CD4-positive, CD25-positive, alpha-beta regulatory T cell (primary cell): ENCODE measurements around the gene PARP6. TPM values are rescaled to one million over a fixed set of nuclear protein-coding genes. Genes with fewer than 3 reads are reported as not detected.

ENCODE experiments used
- ATAC-seq, 2 donors: fragments of 150-1000 bp; cut with Tn5 transposase; one replicate each; pipeline ENCODE4 v1.10.0; 2021; ENCODE audit warnings: low read depth in 2 of 2, moderate number of reproducible peaks in 2 of 2, moderate library complexity in 1 of 2
- DNase-seq, 3 donors: peaks; one replicate each; pipeline versions ENCODE4 v3.0.0 to v3.0.0-alpha.2; 2012 to 2022; ENCODE audit warnings: mixed read lengths in 1 of 3
- H3K27ac ChIP-seq: one replicate; pipeline ENCODE4 v1.7.0; 2013; ENCODE audit warnings: mild to moderate bottlenecking, low read length; ENCODE audit not compliant: insufficient read depth, poor library complexity, severe bottlenecking
- H3K27me3 ChIP-seq: one replicate; pipeline ENCODE4 v1.7.0; 2013; ENCODE audit warnings: low read length; ENCODE audit not compliant: control insufficient read depth, insufficient read depth
- H3K36me3 ChIP-seq: one replicate; pipeline ENCODE4 v1.7.0; 2013; ENCODE audit warnings: mild to moderate bottlenecking, low read length, moderate library complexity; ENCODE audit not compliant: control insufficient read depth, insufficient read depth
- H3K4me1 ChIP-seq: 2 replicates; pipeline ENCODE4 v1.7.0; 2013; ENCODE audit warnings: mild to moderate bottlenecking, low read length; ENCODE audit not compliant: insufficient read depth, control insufficient read depth, poor library complexity, severe bottlenecking
- H3K4me3 ChIP-seq: one replicate; pipeline ENCODE4 v1.7.0; 2013; ENCODE audit warnings: low read depth, mild to moderate bottlenecking, low read length, moderate library complexity
- H3K9me3 ChIP-seq, 2 experiments: 1 replicate in 1 of 2; 2 replicates in 1 of 2; pipeline ENCODE4 v1.7.0; 2013; ENCODE audit warnings: low read length in 2 of 2, mild to moderate bottlenecking in 1 of 2, moderate library complexity in 1 of 2; ENCODE audit not compliant: control insufficient read depth in 2 of 2
- H3K27ac Mint-ChIP-seq, 3 donors: one replicate each; pipeline ENCODE4 v1.8.0; 2020 to 2022; ENCODE audit warnings: mild to moderate bottlenecking in 3 of 3, mixed read lengths in 3 of 3, moderate library complexity in 2 of 3
- H3K27me3 Mint-ChIP-seq: one replicate; pipeline ENCODE4 v1.8.0; 2022; ENCODE audit warnings: mild to moderate bottlenecking, mixed read lengths
- H3K36me3 Mint-ChIP-seq: one replicate; pipeline ENCODE4 v1.8.0; 2020; ENCODE audit warnings: mixed read lengths
- H3K4me1 Mint-ChIP-seq, 4 donors: one replicate each; pipeline ENCODE4 v1.8.0; 2020 to 2022; ENCODE audit warnings: mixed read lengths in 4 of 4, mild to moderate bottlenecking in 1 of 4
- H3K4me3 Mint-ChIP-seq, 4 donors: one replicate each; pipeline ENCODE4 v1.8.0; 2020 to 2022; ENCODE audit warnings: mild to moderate bottlenecking in 4 of 4, mixed read lengths in 4 of 4, moderate library complexity in 3 of 4
- H3K9me3 Mint-ChIP-seq, 7 donors: one replicate each; pipeline ENCODE4 v1.8.0; 2020 to 2022; ENCODE audit warnings: mixed read lengths in 7 of 7, mild to moderate bottlenecking in 3 of 7, moderate library complexity in 2 of 7
- polyA plus RNA-seq, 4 donors: library from polyadenylated mRNA; unstranded; fragments of 300-500 nt; fragmentation: Illumina TruSeq; gene quantifications; one replicate each; pipeline ENCODE4 v1.2.3, GENCODE V29; 2021
- total RNA-seq: library from RNA; stranded (reverse); gene quantifications from one replicate; pipeline ENCODE4 v1.2.3, GENCODE V29; 2022

Gene PARP6
- total and polyA plus RNA-seq, 5 donors from 2014 or later = 14.5 to 101 (median 16.7) TPM

DNA sequence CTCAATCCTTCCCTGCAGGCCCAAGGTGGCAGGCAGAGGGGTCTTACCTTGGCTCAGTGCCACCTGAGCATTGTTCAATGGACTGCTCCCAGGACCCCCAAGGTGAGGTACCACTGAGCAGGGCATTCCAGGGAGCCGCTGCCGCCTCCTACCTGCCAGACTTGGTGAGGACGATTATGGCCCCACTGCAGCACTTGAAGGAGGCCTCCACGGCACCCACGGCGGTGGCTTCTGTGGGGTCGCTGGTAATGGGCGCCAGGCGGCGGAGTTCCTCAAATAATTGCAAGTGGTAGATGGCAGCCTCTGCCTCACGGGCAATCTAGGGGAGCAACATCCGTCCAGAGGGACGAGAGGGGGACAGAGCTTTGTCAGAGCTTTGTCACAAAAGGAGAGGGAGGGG, 70.1 kb downstream of the PARP6 start:
- Histone ChIP-seq H3K4me3 (no peak overlapping the region), H3K27ac (no peak overlapping the region), H3K9me3 (no peaks in the 10 kb centered on the region), H3K27me3 (no peaks in the 10 kb centered on the region), H3K4me1 (peaks cover 2% of the 10 kb centered on the region), H3K36me3 (peaks cover 90% of the 10 kb centered on the region)
- peaks cover 0 to 16% (median 9%) of the 10 kb centered on the region in 4 donors for H3K4me1 Mint-ChIP-seq
- DNase-seq = no peak
- H3K36me3 Mint-ChIP-seq = peaks cover 36% of the 10 kb centered on the region
- ATAC-seq = no peak
- no peaks in the 10 kb centered on the region for H3K9me3 Mint-ChIP-seq
- no peak overlapping the region for H3K27ac Mint-ChIP-seq
- H3K27me3 Mint-ChIP-seq = peaks cover 8% of the 10 kb centered on the region
- no peak overlapping the region for H3K4me3 Mint-ChIP-seq

DNA sequence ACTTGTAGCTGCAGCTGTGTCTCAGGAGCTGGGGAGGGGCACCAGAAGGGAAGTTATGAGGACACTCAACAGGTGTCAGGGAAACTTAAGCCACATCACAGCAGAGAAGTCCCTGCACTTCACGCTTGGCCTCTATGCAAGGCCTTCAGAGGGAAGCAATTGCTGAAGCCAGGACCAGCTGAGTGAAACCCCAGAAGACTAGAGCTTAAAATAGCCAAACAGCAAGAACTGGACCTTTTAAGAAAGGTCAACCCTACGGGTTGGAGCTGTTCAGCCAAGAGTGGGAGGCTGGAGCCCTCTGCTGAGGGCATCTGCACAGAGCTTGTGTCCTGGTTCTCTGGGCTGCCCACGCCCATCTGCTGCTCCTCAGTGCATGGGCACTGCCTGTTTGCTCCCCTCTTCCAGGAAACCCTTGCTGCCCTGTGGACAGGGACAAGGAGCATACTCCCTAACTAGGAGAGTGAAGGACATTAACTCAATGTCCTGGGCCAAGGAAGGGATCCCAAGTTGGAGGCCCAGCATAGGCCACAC, 70.9 kb downstream of the PARP6 start:
- peaks cover 28% of the 10 kb centered on the region for H3K36me3 Mint-ChIP-seq
- ATAC-seq (no peak), DNase-seq (no peak)
- Histone ChIP-seq H3K27ac (no peak overlapping the region), H3K4me3 (no peak overlapping the region), H3K4me1 (peaks cover 5% of the 10 kb centered on the region), H3K9me3 (no peaks in the 10 kb centered on the region), H3K36me3 (peaks cover 81% of the 10 kb centered on the region), H3K27me3 (no peaks in the 10 kb centered on the region)
- H3K27me3 Mint-ChIP-seq = peaks cover 9% of the 10 kb centered on the region
- no peaks in the 10 kb centered on the region for H3K9me3 Mint-ChIP-seq
- peaks cover 0 to 16% (median 8%) of the 10 kb centered on the region in 4 donors for H3K4me1 Mint-ChIP-seq
- H3K27ac Mint-ChIP-seq = peak overlapping the region in 1 of 3 donors; percentile 36
- H3K4me3 Mint-ChIP-seq = no peak overlapping the region

DNA sequence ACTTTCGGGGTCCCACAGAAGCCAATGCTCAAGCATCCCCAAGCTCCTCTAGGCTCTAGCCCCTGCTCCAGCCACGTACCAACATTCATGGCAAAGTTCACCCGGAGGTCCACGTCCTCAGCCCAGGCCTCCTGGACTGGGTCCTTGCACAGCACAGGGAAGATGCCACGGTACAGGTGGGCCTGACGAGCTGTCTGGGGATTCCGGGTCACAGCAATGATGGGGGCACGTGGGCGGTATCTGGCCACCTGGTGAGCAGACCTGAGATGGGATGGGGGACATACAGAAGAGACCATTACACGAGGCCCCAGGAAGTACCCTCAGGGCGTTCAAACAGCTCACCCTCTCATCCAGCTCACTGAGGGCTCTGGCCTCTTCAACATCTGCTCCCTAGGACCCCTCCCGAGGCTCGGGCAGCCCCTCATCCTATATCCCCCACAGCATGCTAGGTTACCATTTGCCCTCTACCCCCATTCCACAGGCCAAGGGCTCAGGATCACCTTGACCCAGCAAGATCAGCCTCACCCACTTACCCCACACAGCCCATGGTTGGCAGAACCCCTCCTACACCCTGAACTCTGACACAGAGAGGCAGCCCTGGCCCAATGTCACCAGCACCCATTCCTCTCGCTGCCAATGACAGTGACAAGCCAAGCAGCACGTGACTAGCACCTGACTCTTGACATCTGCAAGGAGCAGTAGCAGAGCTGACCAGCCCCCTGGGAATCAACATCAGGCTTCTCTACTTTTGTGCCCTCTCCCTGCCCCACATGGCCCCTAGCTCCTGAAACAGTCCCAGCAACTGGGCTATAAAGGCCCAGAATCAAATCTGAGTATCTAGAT, 71.7 kb downstream of the PARP6 start:
- Histone ChIP-seq H3K27ac (no peak overlapping the region), H3K4me1 (peaks cover 5% of the 10 kb centered on the region), H3K9me3 (no peaks in the 10 kb centered on the region), H3K27me3 (no peaks in the 10 kb centered on the region), H3K4me3 (no peak overlapping the region), H3K36me3 (peaks cover 73% of the 10 kb centered on the region)
- ATAC-seq = no peak
- Mint-ChIP-seq H3K4me3 (no peak overlapping the region), H3K27me3 (peaks cover 17% of the 10 kb centered on the region), H3K36me3 (peaks cover 28% of the 10 kb centered on the region), H3K4me1 (peaks cover 0 to 16% (median 8%) of the 10 kb centered on the region in 4 donors), H3K9me3 (peaks cover 0 to 1% (median 0%) of the 10 kb centered on the region in 7 donors), H3K27ac (peak overlapping the region in 1 of 3 donors; percentile 73)
- DNase-seq = no peak

DNA sequence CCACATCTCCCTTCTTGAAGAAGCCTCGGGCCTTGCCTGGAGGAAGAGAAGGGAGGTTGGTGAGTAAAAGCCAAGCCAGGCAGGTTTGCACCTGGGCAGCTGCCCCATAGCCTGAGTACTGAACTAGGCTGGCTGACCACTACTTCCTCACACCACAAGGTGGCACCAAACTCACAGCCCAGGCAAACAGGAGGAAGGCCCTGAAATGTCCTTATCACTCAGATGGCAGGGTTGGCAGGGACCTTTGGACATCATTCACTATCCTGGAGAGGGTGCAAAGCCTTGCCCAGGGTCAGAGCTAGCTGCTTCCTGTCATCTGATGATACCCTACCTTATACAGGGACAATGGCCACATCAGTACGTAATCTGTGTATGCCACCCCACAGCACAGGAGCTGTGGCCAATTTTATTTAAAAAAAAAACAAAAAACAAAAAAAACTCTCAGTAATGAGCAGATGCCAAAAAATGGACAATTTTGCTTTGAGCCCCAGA, 72.6 kb downstream of the PARP6 start:
- Histone ChIP-seq H3K9me3 (no peaks in the 10 kb centered on the region), H3K27me3 (no peaks in the 10 kb centered on the region), H3K4me3 (no peak overlapping the region), H3K4me1 (peaks cover 5% of the 10 kb centered on the region), H3K27ac (no peak overlapping the region), H3K36me3 (peaks cover 64% of the 10 kb centered on the region)
- peak overlapping the region in 2 of 3 donors; percentile 11 to 43 for H3K27ac Mint-ChIP-seq
- peaks cover 0 to 16% (median 8%) of the 10 kb centered on the region in 4 donors for H3K4me1 Mint-ChIP-seq
- peaks cover 28% of the 10 kb centered on the region for H3K36me3 Mint-ChIP-seq
- peaks cover 19% of the 10 kb centered on the region for H3K27me3 Mint-ChIP-seq
- no peak overlapping the region for H3K4me3 Mint-ChIP-seq
- peaks cover 0 to 1% (median 0%) of the 10 kb centered on the region in 7 donors for H3K9me3 Mint-ChIP-seq
- ATAC-seq (peak; percentile 69 to 73), DNase-seq (peak; percentile 58 to 81 (median 73))

DNA sequence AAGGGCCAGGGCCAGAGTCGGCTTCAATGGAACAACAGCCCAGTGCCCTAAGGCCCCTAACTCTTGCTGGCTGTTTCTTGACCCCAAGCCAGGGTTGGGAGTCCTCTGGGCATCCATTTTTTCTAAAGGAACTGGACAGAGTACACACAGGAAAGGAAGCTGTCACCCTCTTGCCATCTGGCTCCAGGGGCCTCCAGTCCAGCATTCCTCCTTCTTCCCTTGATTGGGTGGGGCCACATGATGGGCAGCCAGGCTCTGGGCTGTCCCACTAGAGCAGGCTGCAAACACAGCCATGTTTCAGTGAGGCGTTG, 73.2 kb downstream of the PARP6 start:
- ATAC-seq (no peak), DNase-seq (no peak)
- Mint-ChIP-seq H3K9me3 (peaks cover 0 to 1% (median 0%) of the 10 kb centered on the region in 7 donors), H3K27me3 (peaks cover 22% of the 10 kb centered on the region), H3K4me1 (peaks cover 0 to 12% (median 6%) of the 10 kb centered on the region in 4 donors), H3K36me3 (peaks cover 23% of the 10 kb centered on the region), H3K27ac (no peak overlapping the region), H3K4me3 (peak overlapping the region in 1 of 4 donors; percentile 27)
- Histone ChIP-seq H3K4me1 (peaks cover 5% of the 10 kb centered on the region), H3K4me3 (no peak overlapping the region), H3K9me3 (no peaks in the 10 kb centered on the region), H3K27ac (no peak overlapping the region), H3K27me3 (no peaks in the 10 kb centered on the region), H3K36me3 (peaks cover 58% of the 10 kb centered on the region)

DNA sequence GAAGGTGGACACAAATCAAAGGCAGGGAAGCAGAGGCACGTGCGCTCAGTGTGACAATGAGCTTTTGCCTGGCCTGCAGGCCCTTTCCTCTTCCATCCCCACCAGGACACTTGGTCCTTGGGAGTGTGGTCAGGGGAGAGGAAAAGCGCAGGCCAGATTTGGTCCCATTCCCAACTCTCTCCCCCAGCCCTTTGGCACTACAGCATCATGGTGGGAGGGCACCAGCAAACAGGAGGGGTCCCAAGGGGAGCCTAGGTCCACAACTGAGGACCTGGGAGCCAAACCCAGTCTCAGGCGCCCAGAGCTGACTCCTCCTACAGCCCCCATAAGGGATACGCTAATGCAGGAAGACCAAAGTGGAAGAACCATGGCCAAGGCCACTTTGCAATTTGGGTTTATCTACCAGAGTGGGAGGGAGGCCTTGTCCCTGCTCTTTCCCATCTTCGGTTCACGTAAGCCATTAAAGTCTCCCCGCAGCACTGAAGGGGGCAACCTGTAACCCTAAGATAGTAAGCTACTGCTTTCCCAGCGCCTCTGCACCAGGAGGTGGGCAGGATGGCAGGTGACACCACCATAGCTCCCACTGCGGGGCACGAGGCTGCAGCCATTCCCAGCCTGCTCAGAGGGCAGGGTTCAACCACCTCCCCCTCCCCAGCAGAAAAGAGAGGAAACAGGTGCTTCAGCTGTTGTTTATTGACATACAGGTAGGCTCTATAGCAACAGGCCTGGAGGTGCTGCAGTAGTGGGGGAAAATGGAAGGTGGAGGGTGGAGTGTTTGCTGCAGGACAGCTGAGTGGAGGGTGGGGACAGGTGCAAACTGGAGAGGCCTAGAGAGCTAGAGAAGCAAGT, 73.8 kb downstream of the PARP6 start:
- H3K27me3 ChIP-seq = no peaks in the 10 kb centered on the region
- peaks cover 53% of the 10 kb centered on the region for H3K36me3 ChIP-seq
- ATAC-seq (no peak), DNase-seq (no peak)
- peak overlapping the region in 2 of 4 donors; percentile 27 to 38 for H3K4me3 Mint-ChIP-seq
- peaks cover 5% of the 10 kb centered on the region for H3K4me1 ChIP-seq
- H3K9me3 ChIP-seq = no peaks in the 10 kb centered on the region
- no peak overlapping the region for H3K27ac Mint-ChIP-seq
- peaks cover 0 to 12% (median 6%) of the 10 kb centered on the region in 4 donors for H3K4me1 Mint-ChIP-seq
- no peak overlapping the region for H3K4me3 ChIP-seq
- H3K36me3 Mint-ChIP-seq = peaks cover 23% of the 10 kb centered on the region
- H3K9me3 Mint-ChIP-seq = peaks cover 0 to 1% (median 0%) of the 10 kb centered on the region in 7 donors
- no peak overlapping the region for H3K27ac ChIP-seq
- peaks cover 28% of the 10 kb centered on the region for H3K27me3 Mint-ChIP-seq

DNA sequence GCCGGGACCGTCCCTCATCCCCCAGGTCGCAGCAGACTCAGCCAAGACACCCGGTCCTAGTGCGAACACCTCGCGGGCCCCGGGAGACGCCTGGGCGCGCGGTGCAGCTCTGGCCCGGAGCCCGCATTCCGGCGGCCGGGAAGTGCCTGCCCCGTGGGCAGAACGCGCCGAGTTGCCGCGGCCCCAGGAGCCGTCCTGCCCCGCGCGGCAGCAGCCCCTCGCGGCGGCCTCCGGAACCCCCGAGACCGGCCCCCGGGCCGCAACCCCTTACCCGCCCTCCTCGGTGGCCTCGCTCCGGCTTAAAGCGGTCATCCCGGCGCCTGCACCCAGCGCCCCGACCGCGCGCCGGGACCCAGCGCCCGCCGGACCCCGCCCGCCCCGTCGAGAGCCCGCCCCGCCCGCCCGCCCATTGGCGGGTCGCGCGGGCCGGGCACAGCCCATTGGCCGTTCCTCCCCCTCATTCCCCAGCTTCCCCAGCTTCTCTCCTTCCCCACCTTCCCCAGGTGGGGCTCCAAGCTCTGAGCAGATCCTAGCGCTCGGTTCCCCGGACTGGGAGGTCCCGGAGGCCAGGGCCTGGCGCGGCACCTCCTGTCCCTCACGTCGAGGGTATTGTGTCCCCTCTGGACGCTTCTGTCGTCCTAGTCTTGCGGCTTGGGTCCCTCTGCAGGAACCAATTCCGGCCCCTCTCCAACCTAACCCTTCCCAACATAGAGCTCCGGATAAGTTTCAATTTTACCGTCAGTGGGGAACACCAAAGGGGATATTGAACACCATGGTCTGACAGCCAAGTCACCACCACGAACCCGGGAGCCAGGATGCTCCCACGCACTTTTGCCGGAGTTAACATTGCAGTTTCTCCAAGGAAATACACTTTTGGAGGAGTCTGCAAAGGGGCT, 74.6 kb downstream of the PARP6 start, which contains the start of gene GRAMD2A:
GRAMD2A (minus strand) TSS at position 328 of the 896 bp plus-strand sequence.
- no peaks in the 10 kb centered on the region for H3K27me3 ChIP-seq
- peaks cover 0 to 1% (median 0%) of the 10 kb centered on the region in 7 donors for H3K9me3 Mint-ChIP-seq
- no peaks in the 10 kb centered on the region for H3K9me3 ChIP-seq
- no peak within 1 kb of the TSS for H3K27ac ChIP-seq
- peaks cover 17% of the 10 kb centered on the region for H3K36me3 Mint-ChIP-seq
- H3K27me3 Mint-ChIP-seq = peaks cover 29% of the 10 kb centered on the region
- no peak within 1 kb of the TSS for H3K4me3 ChIP-seq
- peaks cover 5% of the 10 kb centered on the region for H3K4me1 ChIP-seq
- H3K4me3 Mint-ChIP-seq = peak within 1 kb of the TSS in 3 of 4 donors; percentile 38 to 59 (median 56)
- H3K27ac Mint-ChIP-seq = no peak within 1 kb of the TSS
- no peak for DNase-seq
- H3K36me3 ChIP-seq = peaks cover 44% of the 10 kb centered on the region
- H3K4me1 Mint-ChIP-seq = peaks cover 0 to 12% (median 5%) of the 10 kb centered on the region in 4 donors
- peak; percentile 17 to 32 for ATAC-seq
